Measurements from ENCODE around the gene TTLL10. TPM values are rescaled to one million over a fixed set of nuclear protein-coding genes. Genes with fewer than 3 reads are reported as not detected.

TTLL10 gene
- polyA plus RNA-seq, 1 donor from 2014 or later = not detected

DNA sequence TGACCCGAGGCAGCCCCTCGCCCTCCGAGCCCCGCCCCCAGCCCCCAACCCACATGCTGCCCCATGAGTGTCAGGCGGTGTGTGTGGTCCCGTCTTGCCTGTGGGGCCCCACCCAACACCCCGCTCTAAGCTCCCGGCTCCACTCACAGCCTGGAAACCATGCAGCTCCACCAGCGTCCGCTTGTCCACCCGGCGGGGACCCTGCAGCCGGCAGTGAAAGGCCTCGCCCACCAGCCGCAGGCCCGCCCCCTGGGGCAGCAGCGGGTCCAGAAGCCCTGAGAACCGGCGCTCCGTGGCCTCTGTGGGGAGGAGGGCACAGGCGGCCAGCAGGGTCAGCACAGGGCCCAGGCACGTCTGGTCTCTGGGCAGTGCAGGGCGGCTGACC lies 70.1 kb downstream of the TTLL10 start:
- Histone ChIP-seq H3K27me3 (ENCODE audit: insufficient read depth, low read depth, low read length) (peaks cover 3% of the 10 kb centered on the region), H3K9me2 (ENCODE audit: insufficient read depth, low read length) (no peaks in the 10 kb centered on the region), H3K9me3 (ENCODE audit: low read length) (no peaks in the 10 kb centered on the region), H3K4me2 (ENCODE audit: low read length) (no peak overlapping the region), H3K27ac (ENCODE audit: low read length) (no peak overlapping the region), H2AFZ (ENCODE audit: low read depth, low read length) (no peak overlapping the region), H3K79me2 (replicated peaks; ENCODE audit: insufficient read depth, low read length) (no peaks in the 10 kb centered on the region), H3K36me3 (ENCODE audit: insufficient read depth, low read length) (no peaks in the 10 kb centered on the region), H3K9ac (ENCODE audit: low read length) (no peak overlapping the region), H3F3A (ENCODE audit: insufficient read depth, low read length, poor library complexity, severe bottlenecking) (no peaks in the 10 kb centered on the region), H4K20me1 (ENCODE audit: insufficient read depth) (no peaks in the 10 kb centered on the region), H3K4me3 (ENCODE audit: low read length) (no peak overlapping the region)
- TF ChIP-seq, protein P1, sequence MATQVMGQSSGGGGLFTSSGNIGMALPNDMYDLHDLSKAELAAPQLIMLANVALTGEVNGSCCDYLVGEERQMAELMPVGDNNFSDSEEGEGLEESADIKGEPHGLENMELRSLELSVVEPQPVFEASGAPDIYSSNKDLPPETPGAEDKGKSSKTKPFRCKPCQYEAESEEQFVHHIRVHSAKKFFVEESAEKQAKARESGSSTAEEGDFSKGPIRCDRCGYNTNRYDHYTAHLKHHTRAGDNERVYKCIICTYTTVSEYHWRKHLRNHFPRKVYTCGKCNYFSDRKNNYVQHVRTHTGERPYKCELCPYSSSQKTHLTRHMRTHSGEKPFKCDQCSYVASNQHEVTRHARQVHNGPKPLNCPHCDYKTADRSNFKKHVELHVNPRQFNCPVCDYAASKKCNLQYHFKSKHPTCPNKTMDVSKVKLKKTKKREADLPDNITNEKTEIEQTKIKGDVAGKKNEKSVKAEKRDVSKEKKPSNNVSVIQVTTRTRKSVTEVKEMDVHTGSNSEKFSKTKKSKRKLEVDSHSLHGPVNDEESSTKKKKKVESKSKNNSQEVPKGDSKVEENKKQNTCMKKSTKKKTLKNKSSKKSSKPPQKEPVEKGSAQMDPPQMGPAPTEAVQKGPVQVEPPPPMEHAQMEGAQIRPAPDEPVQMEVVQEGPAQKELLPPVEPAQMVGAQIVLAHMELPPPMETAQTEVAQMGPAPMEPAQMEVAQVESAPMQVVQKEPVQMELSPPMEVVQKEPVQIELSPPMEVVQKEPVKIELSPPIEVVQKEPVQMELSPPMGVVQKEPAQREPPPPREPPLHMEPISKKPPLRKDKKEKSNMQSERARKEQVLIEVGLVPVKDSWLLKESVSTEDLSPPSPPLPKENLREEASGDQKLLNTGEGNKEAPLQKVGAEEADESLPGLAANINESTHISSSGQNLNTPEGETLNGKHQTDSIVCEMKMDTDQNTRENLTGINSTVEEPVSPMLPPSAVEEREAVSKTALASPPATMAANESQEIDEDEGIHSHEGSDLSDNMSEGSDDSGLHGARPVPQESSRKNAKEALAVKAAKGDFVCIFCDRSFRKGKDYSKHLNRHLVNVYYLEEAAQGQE (IDR thresholded peaks at IDR 0.05; ENCODE audit: borderline replicate concordance) = no peak
- TF ChIP-seq MXI1 (conservative IDR thresholded peaks at IDR 0.05; ENCODE audit: poor library complexity, severe bottlenecking) (no peak), RAD21 (conservative IDR thresholded peaks at IDR 0.05) (no peak), SMC3 (conservative IDR thresholded peaks at IDR 0.05; ENCODE audit: poor library complexity) (no peak)

DNA sequence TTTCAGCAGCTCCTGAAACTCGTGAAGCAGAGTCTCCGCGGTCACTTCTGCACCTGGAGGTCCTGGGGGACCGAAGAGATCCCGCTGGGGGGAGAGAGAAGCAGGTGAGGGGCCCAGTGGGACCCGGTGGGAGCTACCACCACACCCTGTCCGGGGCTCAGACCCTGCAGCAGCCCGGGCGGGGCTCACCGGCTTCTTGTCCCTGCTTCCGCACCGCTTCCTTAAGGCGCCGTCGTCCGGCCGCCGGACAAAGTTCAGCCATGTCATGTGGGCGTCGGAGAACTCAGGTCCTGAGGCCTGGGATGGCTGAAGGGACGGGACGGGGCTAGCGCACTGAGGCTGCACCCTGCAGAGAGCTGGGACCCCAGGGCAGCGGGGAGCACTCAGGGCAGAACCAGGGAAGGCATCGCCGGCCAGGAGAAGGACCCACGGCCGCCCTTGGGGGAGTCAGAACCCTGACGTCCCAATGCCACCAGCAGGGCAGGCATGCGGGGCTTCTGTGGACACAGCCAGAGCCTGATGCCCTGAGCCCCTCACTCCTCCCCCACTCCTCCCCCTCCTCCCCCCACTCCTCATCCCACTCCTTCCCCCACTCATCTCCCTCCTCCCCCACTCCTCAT lies 70.6 kb downstream of the TTLL10 start:
- Histone ChIP-seq H3K9me3 (ENCODE audit: low read length) (no peaks in the 10 kb centered on the region), H3K4me2 (ENCODE audit: low read length) (no peak overlapping the region), H3F3A (ENCODE audit: insufficient read depth, low read length, poor library complexity, severe bottlenecking) (no peaks in the 10 kb centered on the region), H3K9me2 (ENCODE audit: insufficient read depth, low read length) (no peaks in the 10 kb centered on the region), H4K20me1 (ENCODE audit: insufficient read depth) (no peaks in the 10 kb centered on the region), H3K36me3 (ENCODE audit: insufficient read depth, low read length) (no peaks in the 10 kb centered on the region), H2AFZ (ENCODE audit: low read depth, low read length) (no peak overlapping the region), H3K79me2 (replicated peaks; ENCODE audit: insufficient read depth, low read length) (no peaks in the 10 kb centered on the region), H3K9ac (ENCODE audit: low read length) (no peak overlapping the region), H3K27me3 (ENCODE audit: insufficient read depth, low read depth, low read length) (peaks cover 3% of the 10 kb centered on the region), H3K27ac (ENCODE audit: low read length) (no peak overlapping the region), H3K4me3 (ENCODE audit: low read length) (no peak overlapping the region)
- TF ChIP-seq SMC3 (conservative IDR thresholded peaks at IDR 0.05; ENCODE audit: poor library complexity) (no peak), POLR2AphosphoS5 (IDR thresholded peaks at IDR 0.05) (no peak), TAF1 (IDR thresholded peaks at IDR 0.05; ENCODE audit: low read depth) (no peak), EP300 (conservative IDR thresholded peaks at IDR 0.05; ENCODE audit: poor library complexity, severe bottlenecking) (no peak), MXI1 (conservative IDR thresholded peaks at IDR 0.05; ENCODE audit: poor library complexity, severe bottlenecking) (no peak), RAD21 (conservative IDR thresholded peaks at IDR 0.05) (no peak), EZH2 (IDR thresholded peaks at IDR 0.05; ENCODE audit: borderline replicate concordance, insufficient read depth, low read length, poor library complexity, severe bottlenecking) (no peak)
- TF ChIP-seq, protein P2, sequence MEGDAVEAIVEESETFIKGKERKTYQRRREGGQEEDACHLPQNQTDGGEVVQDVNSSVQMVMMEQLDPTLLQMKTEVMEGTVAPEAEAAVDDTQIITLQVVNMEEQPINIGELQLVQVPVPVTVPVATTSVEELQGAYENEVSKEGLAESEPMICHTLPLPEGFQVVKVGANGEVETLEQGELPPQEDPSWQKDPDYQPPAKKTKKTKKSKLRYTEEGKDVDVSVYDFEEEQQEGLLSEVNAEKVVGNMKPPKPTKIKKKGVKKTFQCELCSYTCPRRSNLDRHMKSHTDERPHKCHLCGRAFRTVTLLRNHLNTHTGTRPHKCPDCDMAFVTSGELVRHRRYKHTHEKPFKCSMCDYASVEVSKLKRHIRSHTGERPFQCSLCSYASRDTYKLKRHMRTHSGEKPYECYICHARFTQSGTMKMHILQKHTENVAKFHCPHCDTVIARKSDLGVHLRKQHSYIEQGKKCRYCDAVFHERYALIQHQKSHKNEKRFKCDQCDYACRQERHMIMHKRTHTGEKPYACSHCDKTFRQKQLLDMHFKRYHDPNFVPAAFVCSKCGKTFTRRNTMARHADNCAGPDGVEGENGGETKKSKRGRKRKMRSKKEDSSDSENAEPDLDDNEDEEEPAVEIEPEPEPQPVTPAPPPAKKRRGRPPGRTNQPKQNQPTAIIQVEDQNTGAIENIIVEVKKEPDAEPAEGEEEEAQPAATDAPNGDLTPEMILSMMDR (IDR thresholded peaks at IDR 0.05; ENCODE audit: poor library complexity, severe bottlenecking) = no peak
- TF ChIP-seq, protein P1 (IDR thresholded peaks at IDR 0.05; ENCODE audit: borderline replicate concordance) = no peak
